CD14-positive monocyte (primary cell): ENCODE measurements around the gene SMAD9. TPM values are rescaled to one million over a fixed set of nuclear protein-coding genes. Genes with fewer than 3 reads are reported as not detected.
"Not testable (repeated sequence)": the region's sequence is repeated elsewhere in the genome, so short reads cannot be mapped to it uniquely, and the experiment has no call there.

Source experiments
- DNase-seq, 3 donors: peaks; one replicate each; pipeline ENCODE4 v3.0.0-alpha.2; 2011 to 2022
- H2AFZ ChIP-seq: 2 replicates; pipeline ENCODE4 v1.6.0; 2012; ENCODE audit warnings: mild to moderate bottlenecking, low read depth, low read length, inconsistent platforms; ENCODE audit not compliant: insufficient read depth, poor library complexity, severe bottlenecking
- H3K27ac ChIP-seq, 2 donors: 1 replicate in 1 of 2; 2 replicates in 1 of 2; pipeline ENCODE4 v1.5.1; 2012 to 2013; ENCODE audit warnings: low read length in 2 of 2, control low read depth in 1 of 2, inconsistent platforms in 1 of 2, low read depth in 1 of 2, mild to moderate bottlenecking in 1 of 2
- H3K27me3 ChIP-seq, 2 donors: one replicate each; pipeline versions ENCODE4 v1.6.0 to v1.6.1; 2011 to 2013; ENCODE audit warnings: low read length in 2 of 2; ENCODE audit not compliant: control insufficient read depth in 2 of 2, insufficient read depth in 2 of 2
- H3K36me3 ChIP-seq, 2 donors: replicated peaks in 1 of 2; 1 replicate in 1 of 2; 2 replicates in 1 of 2; pipeline versions ENCODE4 v1.5.1 to v1.6.1; 2012 to 2013; ENCODE audit warnings: low read length in 2 of 2, control low read depth in 1 of 2, inconsistent platforms in 1 of 2, mild to moderate bottlenecking in 1 of 2; ENCODE audit not compliant: insufficient read depth in 2 of 2, control insufficient read depth in 1 of 2
- H3K4me1 ChIP-seq, 2 donors: 1 replicate in 1 of 2; 2 replicates in 1 of 2; pipeline versions ENCODE4 v1.5.1 to v1.6.1; 2012 to 2013; ENCODE audit warnings: low read length in 2 of 2, control low read depth in 1 of 2, inconsistent platforms in 1 of 2, mild to moderate bottlenecking in 1 of 2, moderate library complexity in 1 of 2; ENCODE audit not compliant: insufficient read depth in 2 of 2, control insufficient read depth in 1 of 2
- H3K4me2 ChIP-seq: replicated peaks from 2 replicates; pipeline ENCODE3; 2012; ENCODE audit warnings: low read length, moderate library complexity, mild to moderate bottlenecking; ENCODE audit not compliant: poor library complexity, severe bottlenecking; ENCODE audit errors: extremely low read depth
- H3K4me3 ChIP-seq, 3 experiments: fragments of 200-600 bp in 1 of 3; sonication (generic) in 1 of 3; replicated peaks in 1 of 3; 1 replicate in 2 of 3; 2 replicates in 1 of 3; pipeline ENCODE4 v1.5.1; 2011 to 2013; ENCODE audit warnings: low read length in 3 of 3, mild to moderate bottlenecking in 3 of 3, control low read depth in 2 of 3, low read depth in 2 of 3, inconsistent platforms in 1 of 3, moderate library complexity in 1 of 3
- H3K79me2 ChIP-seq: 2 replicates; pipeline ENCODE4 v1.6.0; 2012; ENCODE audit warnings: mild to moderate bottlenecking, control low read depth, inconsistent platforms, low read length, moderate library complexity; ENCODE audit not compliant: insufficient read depth
- H3K9ac ChIP-seq: 2 replicates; pipeline ENCODE4 v1.6.0; 2017; ENCODE audit warnings: low read length, mild to moderate bottlenecking; ENCODE audit not compliant: insufficient read depth, poor library complexity, severe bottlenecking
- H3K9me3 ChIP-seq, 2 donors: replicated peaks in 1 of 2; 1 replicate in 1 of 2; 2 replicates in 1 of 2; pipeline versions ENCODE4 v1.5.1 to v1.6.1; 2012 to 2013; ENCODE audit warnings: low read length in 2 of 2, control low read depth in 1 of 2; ENCODE audit not compliant: control insufficient read depth in 1 of 2, insufficient read depth in 1 of 2
- H4K20me1 ChIP-seq: 2 replicates; pipeline ENCODE4 v1.6.0; 2012; ENCODE audit warnings: mild to moderate bottlenecking, low read length, control low read depth, moderate library complexity; ENCODE audit not compliant: insufficient read depth
- H3K27ac Mint-ChIP-seq, 7 donors: one replicate each; pipeline ENCODE4 v1.8.0; 2020; ENCODE audit warnings: mild to moderate bottlenecking in 7 of 7, mixed read lengths in 7 of 7, moderate library complexity in 6 of 7, inconsistent platforms in 2 of 7
- H3K27me3 Mint-ChIP-seq, 3 donors: one replicate each; pipeline ENCODE4 v1.8.0; 2021 to 2022; ENCODE audit warnings: low read depth in 3 of 3, mild to moderate bottlenecking in 3 of 3, mixed read lengths in 3 of 3, moderate library complexity in 3 of 3, inconsistent platforms in 1 of 3
- H3K36me3 Mint-ChIP-seq, 2 donors: one replicate each; pipeline ENCODE4 v1.8.0; 2020; ENCODE audit warnings: mixed read lengths in 2 of 2, inconsistent platforms in 1 of 2, mild to moderate bottlenecking in 1 of 2
- H3K4me1 Mint-ChIP-seq: one replicate; pipeline ENCODE4 v1.8.0; 2020; ENCODE audit warnings: mild to moderate bottlenecking, mixed read lengths
- H3K4me3 Mint-ChIP-seq, 2 donors: one replicate each; pipeline ENCODE4 v1.8.0; 2020; ENCODE audit warnings: mild to moderate bottlenecking in 2 of 2, mixed read lengths in 2 of 2, moderate library complexity in 1 of 2
- H3K9me3 Mint-ChIP-seq, 7 donors: one replicate each; pipeline ENCODE4 v1.8.0; 2020 to 2022; ENCODE audit warnings: mixed read lengths in 7 of 7, mild to moderate bottlenecking in 6 of 7, moderate library complexity in 6 of 7, inconsistent platforms in 2 of 7
- WGBS: methylation state at CpG from one replicate; pipeline ENCODE4 v1.1.5; 2013; ENCODE audit warnings: missing lambda C conversion rate; ENCODE audit not compliant: insufficient coverage; 5-methylcytosine and 5-hydroxymethylcytosine counted together
- intact Hi-C, 2 donors: fragments of 100-400 bp; cut with micrococcal nuclease; formaldehyde crosslinking; loops; one replicate each; pipeline versions ENCODE4 v1.15.0 to v1.15.1; 2023
- polyA plus RNA-seq, 3 donors: library from polyadenylated mRNA; depleted of rRNA in 1 of 3; unstranded in 2 of 3; stranded (reverse) in 1 of 3; fragments of 300-500 nt in 2 of 3; fragments of >200 nt in 1 of 3; fragmentation: Illumina TruSeq in 2 of 3; gene quantifications; 1 replicate in 2 of 3; 2 replicates in 1 of 3; pipeline ENCODE4 v1.2.3, GENCODE V29; 2012 to 2021
- TF ChIP-seq, protein P1 (sequence below): fragments of 200-600 bp; IDR thresholded peaks from one replicate; pipeline ENCODE4 v1.8.0; 2022; ENCODE audit warnings: antibody characterized with exemption, mild to moderate bottlenecking

SMAD9 gene
- polyA plus RNA-seq, 3 donors = not detected

DNA sequence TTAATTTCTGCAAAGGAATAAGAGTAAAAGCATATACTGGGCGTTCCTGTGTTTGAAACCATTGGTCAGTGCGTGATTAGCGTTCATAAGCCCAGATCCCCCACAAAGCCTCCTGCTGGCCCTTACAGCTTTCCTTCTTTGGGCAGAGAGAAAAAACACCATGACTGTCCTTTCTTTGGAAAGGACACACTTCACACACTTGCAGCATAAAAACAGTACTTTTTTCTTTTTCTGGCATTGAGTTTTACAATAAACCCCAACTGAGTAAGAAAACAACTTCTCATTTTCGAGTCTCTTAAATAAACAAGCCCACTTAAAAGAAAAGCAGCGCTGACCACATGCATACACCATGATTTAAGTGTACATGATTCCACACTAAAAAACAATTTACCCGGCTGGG, 35.8 kb downstream of the SMAD9 start:
- Histone ChIP-seq H3K4me3 (no peak overlapping the region), H3K79me2 (no peaks in the 10 kb centered on the region), H4K20me1 (no peaks in the 10 kb centered on the region), H3K9ac (no peak overlapping the region), H3K27ac (no peak overlapping the region), H3K4me1 (no peaks in the 10 kb centered on the region), H3K9me3 (peaks cover 9 to 10% of the 10 kb centered on the region in 2 donors), H3K36me3 (no peaks in the 10 kb centered on the region), H3K27me3 (no peaks in the 10 kb centered on the region), H2AFZ (no peak overlapping the region), H3K4me2 (no peak overlapping the region)
- H3K4me3 Mint-ChIP-seq = no peak overlapping the region
- peaks cover 9 to 17% (median 15%) of the 10 kb centered on the region in 7 donors for H3K9me3 Mint-ChIP-seq
- peaks cover 0 to 5% (median 2%) of the 10 kb centered on the region in 3 donors for H3K27me3 Mint-ChIP-seq
- H3K27ac Mint-ChIP-seq = no peak overlapping the region
- no peak for DNase-seq
- intact Hi-C loops = no loop called here
- no peaks in the 10 kb centered on the region for H3K4me1 Mint-ChIP-seq
- WGBS = 96% methylated on average over 3 of the region's 6 CpGs
- no peaks in the 10 kb centered on the region for H3K36me3 Mint-ChIP-seq
- TF ChIP-seq, protein P1, sequence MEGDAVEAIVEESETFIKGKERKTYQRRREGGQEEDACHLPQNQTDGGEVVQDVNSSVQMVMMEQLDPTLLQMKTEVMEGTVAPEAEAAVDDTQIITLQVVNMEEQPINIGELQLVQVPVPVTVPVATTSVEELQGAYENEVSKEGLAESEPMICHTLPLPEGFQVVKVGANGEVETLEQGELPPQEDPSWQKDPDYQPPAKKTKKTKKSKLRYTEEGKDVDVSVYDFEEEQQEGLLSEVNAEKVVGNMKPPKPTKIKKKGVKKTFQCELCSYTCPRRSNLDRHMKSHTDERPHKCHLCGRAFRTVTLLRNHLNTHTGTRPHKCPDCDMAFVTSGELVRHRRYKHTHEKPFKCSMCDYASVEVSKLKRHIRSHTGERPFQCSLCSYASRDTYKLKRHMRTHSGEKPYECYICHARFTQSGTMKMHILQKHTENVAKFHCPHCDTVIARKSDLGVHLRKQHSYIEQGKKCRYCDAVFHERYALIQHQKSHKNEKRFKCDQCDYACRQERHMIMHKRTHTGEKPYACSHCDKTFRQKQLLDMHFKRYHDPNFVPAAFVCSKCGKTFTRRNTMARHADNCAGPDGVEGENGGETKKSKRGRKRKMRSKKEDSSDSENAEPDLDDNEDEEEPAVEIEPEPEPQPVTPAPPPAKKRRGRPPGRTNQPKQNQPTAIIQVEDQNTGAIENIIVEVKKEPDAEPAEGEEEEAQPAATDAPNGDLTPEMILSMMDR = no peak

DNA sequence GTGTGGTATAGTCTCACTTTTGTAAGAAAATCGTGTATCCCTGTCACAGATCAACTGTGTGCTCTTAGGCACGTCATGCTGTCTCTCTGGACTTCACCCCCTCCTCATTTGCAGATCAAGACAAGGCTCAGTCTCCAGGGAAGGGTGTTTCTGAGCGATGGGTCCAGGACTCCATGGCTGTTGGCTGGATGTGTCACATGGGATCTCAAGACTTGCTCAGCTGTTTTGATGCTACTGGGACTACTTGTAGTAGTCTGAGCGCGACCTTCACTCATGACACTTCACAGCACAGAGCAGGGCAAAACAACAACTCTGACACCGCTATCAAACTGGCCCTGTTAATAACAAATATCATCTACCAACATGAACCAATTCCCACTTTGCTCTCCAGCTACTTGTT, 36.2 kb downstream of the SMAD9 start:
- no peaks in the 10 kb centered on the region for H3K27me3 ChIP-seq
- H3K9ac ChIP-seq = no peak overlapping the region
- H3K9me3 Mint-ChIP-seq = peaks cover 9 to 17% (median 15%) of the 10 kb centered on the region in 7 donors
- intact Hi-C loops = no loop called here
- H3K4me1 ChIP-seq = no peaks in the 10 kb centered on the region
- H4K20me1 ChIP-seq = no peaks in the 10 kb centered on the region
- H3K9me3 ChIP-seq = peaks cover 9 to 10% of the 10 kb centered on the region in 2 donors
- H3K79me2 ChIP-seq = no peaks in the 10 kb centered on the region
- H3K27ac ChIP-seq = no peak overlapping the region
- TF ChIP-seq, protein P1 = no peak
- no peaks in the 10 kb centered on the region for H3K4me1 Mint-ChIP-seq
- DNase-seq = no peak
- no peak overlapping the region for H3K4me3 Mint-ChIP-seq
- H3K27me3 Mint-ChIP-seq = peaks cover 2 to 5% (median 3%) of the 10 kb centered on the region in 3 donors
- H2AFZ ChIP-seq = no peak overlapping the region
- no peaks in the 10 kb centered on the region for H3K36me3 Mint-ChIP-seq
- H3K4me3 ChIP-seq = no peak overlapping the region
- 86% methylated on average over 1 of the region's 6 CpGs for WGBS
- H3K27ac Mint-ChIP-seq = no peak overlapping the region
- H3K4me2 ChIP-seq = no peak overlapping the region
- no peaks in the 10 kb centered on the region for H3K36me3 ChIP-seq

DNA sequence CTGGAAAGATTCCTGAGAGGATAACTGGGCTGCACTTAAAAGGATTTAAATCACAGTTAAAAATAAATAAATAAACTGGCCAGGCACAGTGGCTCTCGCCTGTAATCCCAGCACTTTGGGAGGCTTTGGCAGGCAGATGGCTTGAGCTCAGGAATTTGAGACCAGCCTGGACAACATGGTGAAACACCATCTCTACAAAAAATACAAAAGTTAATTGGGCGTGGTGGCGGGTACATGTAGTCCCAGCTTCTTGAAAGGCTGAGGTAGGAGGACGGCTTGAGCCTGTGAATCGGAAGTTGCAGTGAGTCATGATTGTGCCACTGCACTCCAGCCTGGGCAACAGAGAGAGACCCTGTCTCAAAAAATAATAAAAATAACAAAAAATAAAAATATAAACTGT, 36.6 kb downstream of the SMAD9 start:
- intact Hi-C loops, H3K9me3 ChIP-seq, H4K20me1 ChIP-seq, H3K27ac Mint-ChIP-seq, H3K79me2 ChIP-seq, H3K36me3 Mint-ChIP-seq, H3K27me3 ChIP-seq, H3K4me2 ChIP-seq, H2AFZ ChIP-seq, H3K27ac ChIP-seq, H3K36me3 ChIP-seq, DNase-seq, H3K27me3 Mint-ChIP-seq, H3K4me1 Mint-ChIP-seq, H3K4me3 Mint-ChIP-seq, H3K4me1 ChIP-seq, H3K4me3 ChIP-seq, H3K9ac ChIP-seq: not testable (repeated sequence)
- H3K9me3 Mint-ChIP-seq = peaks cover 9 to 16% (median 14%) of the 10 kb centered on the region in 7 donors
- no CpG with 5 or more reads among the region's 5 CpGs for WGBS
